Lower lobe of right lung (tissue), 2 donors: ENCODE data around the gene ZFHX3. TPM values are rescaled to one million over a fixed set of nuclear protein-coding genes. Genes with fewer than 3 reads are reported as not detected.
A peak's percentile ranks its signal among the peaks of the same experiment; 100 is the strongest.

Source experiments
- ATAC-seq, 2 donors: fragments of 200-7000 bp; cut with Tn5 transposase; one replicate each; pipeline ENCODE4 v1.9.1; 2020 to 2022; ENCODE audit warnings: mild to moderate bottlenecking in 2 of 2, moderate library complexity in 2 of 2
- DNase-seq: peaks from one replicate; pipeline ENCODE4 v3.0.0-alpha.2; 2020
- H3K27ac ChIP-seq: fragments of 200-600 bp; one replicate; pipeline ENCODE4 v1.8.0; 2022
- H3K27me3 ChIP-seq: fragments of 200-600 bp; one replicate; pipeline ENCODE4 v1.8.0; 2022; ENCODE audit warnings: low read depth
- H3K36me3 ChIP-seq: fragments of 200-600 bp; one replicate; pipeline ENCODE4 v1.8.0; 2022; ENCODE audit warnings: mild to moderate bottlenecking
- H3K4me1 ChIP-seq: fragments of 200-600 bp; one replicate; pipeline ENCODE4 v1.8.0; 2022
- H3K4me3 ChIP-seq: fragments of 200-600 bp; one replicate; pipeline ENCODE4 v1.8.0; 2022; ENCODE audit warnings: mild to moderate bottlenecking
- H3K9me3 ChIP-seq: fragments of 200-600 bp; one replicate; pipeline ENCODE4 v1.8.0; 2022
- CTCF ChIP-seq: fragments of 200-600 bp; IDR thresholded peaks from one replicate; pipeline ENCODE4 v1.8.0; 2022; ENCODE audit warnings: antibody characterized with exemption, mild to moderate bottlenecking
- intact Hi-C: fragments of 100-400 bp; cut with DNase I; formaldehyde crosslinking; loops from one replicate; pipeline ENCODE4 v1.11.0; 2022
- total RNA-seq: library from RNA; stranded (reverse); fragmentation: NEBNext Ultra II Directional; extraction: Animal tissue kit (Norgen Biotek cat#: 25700); gene quantifications from one replicate; pipeline ENCODE4 v1.2.1, GENCODE V29; 2021
- donor health status: DM: no; HTN: yes; CAD: no; lungs with severe emphysema.

The ZFHX3 gene
- total RNA-seq, 1 donor from 2014 or later = 29.3 TPM

GRCh38 chr16:73053038-73053363 is 5.1 kb upstream of the ZFHX3 start:
- intact Hi-C loops = no loop called here
- TF ChIP-seq CTCF = no peak
- Histone ChIP-seq H3K4me3 (no peak overlapping the region), H3K4me1 (peaks cover 79% of the 10 kb centered on the region), H3K27me3 (no peaks in the 10 kb centered on the region), H3K9me3 (no peaks in the 10 kb centered on the region), H3K36me3 (no peaks in the 10 kb centered on the region), H3K27ac (peak overlapping the region; percentile 95)
- no peak for ATAC-seq
- DNase-seq = no peak

GRCh38 chr16:73052576-73052975 is 4.6 kb upstream of the ZFHX3 start:
- no peaks in the 10 kb centered on the region for H3K9me3 ChIP-seq
- intact Hi-C loops = no loop called here
- no peaks in the 10 kb centered on the region for H3K27me3 ChIP-seq
- H3K4me1 ChIP-seq = peaks cover 80% of the 10 kb centered on the region
- ATAC-seq (no peak), DNase-seq (no peak)
- H3K27ac ChIP-seq = peak overlapping the region; percentile 95
- TF ChIP-seq CTCF = no peak
- no peak overlapping the region for H3K4me3 ChIP-seq
- H3K36me3 ChIP-seq = no peaks in the 10 kb centered on the region

- ATAC-seq = no peak
- DNase-seq = no peak
- Histone ChIP-seq H3K36me3 (no peaks in the 10 kb centered on the region), H3K27me3 (no peaks in the 10 kb centered on the region), H3K9me3 (no peaks in the 10 kb centered on the region), H3K4me1 (peaks cover 87% of the 10 kb centered on the region), H3K27ac (peak overlapping the region; percentile 95), H3K4me3 (no peak overlapping the region)
- intact Hi-C loops = no loop called here
- no peak for TF ChIP-seq CTCF
Observed at GRCh38 chr16:73051961-73052360, 4.0 kb upstream of the ZFHX3 start.

DNA sequence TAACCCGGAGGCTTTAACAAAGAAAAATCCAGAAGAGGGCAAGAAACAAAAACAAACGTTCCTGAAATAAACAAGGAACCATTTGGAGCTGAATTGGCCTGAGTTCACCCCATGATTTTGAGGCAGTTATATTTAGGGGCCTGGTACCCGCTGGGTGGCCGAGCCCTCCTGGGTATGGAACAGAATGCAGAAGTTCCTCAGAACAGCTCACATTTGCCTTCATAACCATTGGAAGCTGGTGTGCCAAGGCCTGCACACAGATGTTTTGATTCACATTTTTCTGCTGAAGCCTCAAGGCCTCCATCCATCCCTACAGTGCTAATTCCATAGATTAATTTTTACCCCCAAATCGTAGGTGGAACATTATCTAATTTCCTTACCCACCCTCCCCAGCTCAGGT is 3.3 kb upstream of the ZFHX3 start:
- intact Hi-C loops = no loop called here
- Histone ChIP-seq H3K27me3 (no peaks in the 10 kb centered on the region), H3K4me1 (peaks cover 89% of the 10 kb centered on the region)

DNA sequence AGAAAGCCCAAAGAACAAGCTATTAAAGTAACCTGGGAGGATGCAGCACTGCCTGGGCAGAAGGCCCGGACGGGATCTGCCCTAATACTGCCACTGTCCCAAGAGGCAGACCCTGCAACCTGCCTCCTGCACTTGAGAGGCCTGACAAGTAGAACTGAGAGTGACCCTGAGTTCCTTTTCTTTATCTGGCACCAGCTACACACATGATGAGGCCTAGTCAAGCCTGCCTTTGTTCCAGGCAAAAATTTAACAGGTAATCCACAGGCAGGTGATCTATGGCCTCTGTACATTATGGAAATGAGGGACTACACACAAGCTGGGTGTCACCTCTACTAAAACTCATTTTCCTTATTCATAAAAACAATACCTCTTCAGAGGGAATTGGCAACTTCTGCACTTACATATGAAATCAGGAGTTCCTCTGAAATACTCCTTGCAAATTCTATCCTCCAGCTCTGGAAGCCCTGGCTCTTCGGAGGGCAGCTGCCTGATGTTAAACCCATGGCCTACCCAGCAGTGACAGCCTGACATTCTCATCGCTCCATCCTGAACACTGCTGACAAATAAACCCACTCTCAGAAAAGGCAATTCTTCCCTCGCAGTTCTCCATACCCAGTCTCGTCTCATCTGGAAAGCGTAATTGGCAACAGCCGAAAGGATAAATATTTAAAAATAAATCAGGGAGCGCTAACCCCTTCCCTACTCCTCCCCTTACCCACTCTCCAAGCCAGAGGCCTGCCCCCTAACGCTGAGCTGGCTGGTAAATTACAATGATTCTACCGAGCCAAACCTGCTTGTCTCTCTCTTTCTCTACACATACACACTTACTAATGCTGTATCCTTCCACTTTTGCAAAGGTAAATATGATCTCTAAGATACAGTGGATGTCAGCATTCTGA is 2.5 kb upstream of the ZFHX3 start:
- H3K9me3 ChIP-seq = no peaks in the 10 kb centered on the region
- DNase-seq (no peak), ATAC-seq (no peak)
- peaks cover 89% of the 10 kb centered on the region for H3K4me1 ChIP-seq
- TF ChIP-seq CTCF = no peak
- peak overlapping the region; percentile 95 for H3K27ac ChIP-seq
- no peak overlapping the region for H3K4me3 ChIP-seq
- H3K27me3 ChIP-seq = no peaks in the 10 kb centered on the region
- no peaks in the 10 kb centered on the region for H3K36me3 ChIP-seq
- intact Hi-C loops = no loop called here

More for the DNA sequence above, 3.3 kb upstream of the ZFHX3 start:
- Histone ChIP-seq H3K27ac (peak overlapping the region; percentile 95), H3K9me3 (no peaks in the 10 kb centered on the region), H3K4me3 (no peak overlapping the region), H3K36me3 (no peaks in the 10 kb centered on the region)
- TF ChIP-seq CTCF = no peak
- no peak for DNase-seq
- no peak for ATAC-seq
